ENCODE results near the gene LRIT2.

GRCh38 chr10:84217746-84218145 is 7.6 kb downstream of the LRIT2 start:
- TF ChIP-seq CTCF (IDR thresholded peaks at IDR 0.05) (no peak), POLR2A (IDR thresholded peaks at IDR 0.05) (no peak)

Data from uterus (tissue), 2 donors.